HG03139 (cell line): ENCODE measurements around the gene NACC1.
A peak's percentile ranks its signal among the peaks of the same experiment; 100 is the strongest.

Experiments
- ATAC-seq: cut with Tn5 transposase; IDR thresholded peaks from one replicate; pipeline ENCODE4 v1.9.1; 2021; ENCODE audit not compliant: unreplicated experiment

Gene NACC1

GRCh38 chr19:13118424-13119193, 545 bp downstream of the NACC1 start:
- peak; percentile 9 for ATAC-seq

GRCh38 chr19:13119627-13120026, 1.6 kb downstream of the NACC1 start:
- no peak for ATAC-seq

- ATAC-seq: no peak
Measured at GRCh38 chr19:13120031-13120430, 2.0 kb downstream of the NACC1 start.

- ATAC-seq: no peak
Measured at GRCh38 chr19:13120817-13121216, 2.8 kb downstream of the NACC1 start.

GRCh38 chr19:13121551-13122274, 3.6 kb downstream of the NACC1 start:
- ATAC-seq: no peak

- no peak for ATAC-seq
Measured at GRCh38 chr19:13122275-13122878, 4.3 kb downstream of the NACC1 start.

- no peak for ATAC-seq
Measured at GRCh38 chr19:13122980-13123957, 5.2 kb downstream of the NACC1 start.

GRCh38 chr19:13127051-13127450, 9.0 kb downstream of the NACC1 start:
- ATAC-seq: no peak

- ATAC-seq: no peak
Measured at GRCh38 chr19:13127811-13128575, 9.9 kb downstream of the NACC1 start.

- no peak for ATAC-seq
Measured at GRCh38 chr19:13128583-13128982, 10.5 kb downstream of the NACC1 start.

GRCh38 chr19:13129384-13129783, 11.3 kb downstream of the NACC1 start:
- no peak for ATAC-seq

GRCh38 chr19:13130886-13131490, 12.9 kb downstream of the NACC1 start:
- ATAC-seq: no peak

- no peak for ATAC-seq
Measured at GRCh38 chr19:13132471-13133180, 14.6 kb downstream of the NACC1 start.

GRCh38 chr19:13133241-13133870, 15.3 kb downstream of the NACC1 start:
- ATAC-seq: no peak

GRCh38 chr19:13134626-13135025, 16.6 kb downstream of the NACC1 start:
- no peak for ATAC-seq

- no peak for ATAC-seq
Measured at GRCh38 chr19:13135068-13136062, 17.3 kb downstream of the NACC1 start.

- no peak for ATAC-seq
Measured at GRCh38 chr19:13137290-13137794, 19.3 kb downstream of the NACC1 start.
